ENCODE results near the gene DLG3.

Gene DLG3

DNA sequence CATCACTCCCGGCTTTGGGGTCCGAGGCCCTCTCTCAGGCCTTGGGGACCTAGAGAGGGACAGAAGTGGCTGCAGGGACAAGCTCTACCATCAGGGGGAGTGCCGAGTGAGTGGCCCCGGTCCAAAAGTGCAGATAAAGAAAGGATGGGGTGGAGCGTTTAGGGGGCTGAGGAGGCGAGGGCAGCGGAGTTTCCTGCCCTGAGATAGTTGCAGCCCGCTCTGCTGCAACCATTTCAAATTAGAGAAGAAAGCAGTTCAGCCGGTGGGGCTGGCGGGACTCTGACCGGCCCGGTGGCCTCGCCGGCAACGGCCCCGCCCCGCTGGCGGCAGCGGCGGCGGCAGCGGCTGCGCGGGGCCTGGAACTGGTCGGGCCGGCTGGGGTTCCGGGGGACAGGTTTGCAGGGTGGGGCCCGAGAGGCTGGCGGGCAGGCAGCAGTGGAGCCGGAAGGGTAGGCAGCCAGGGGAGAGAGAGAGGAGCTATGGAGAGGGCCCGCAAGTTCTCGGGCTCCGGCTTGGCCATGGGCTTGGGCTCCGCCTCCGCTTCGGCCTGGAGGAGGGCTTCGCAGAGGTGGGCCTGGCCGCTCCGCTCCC is 7.6 kb downstream of the DLG3 start:
- H3K36me3 Mint-ChIP-seq (ENCODE audit: low read depth) = peaks cover 4% of the 10 kb centered on the region
- peak overlapping the region; percentile 78 for H3K27ac Mint-ChIP-seq
- no peaks in the 10 kb centered on the region for H3K27me3 Mint-ChIP-seq (ENCODE audit: low read depth)
- peaks cover 34% of the 10 kb centered on the region for H3K4me1 Mint-ChIP-seq (ENCODE audit: low read depth)
- no peaks in the 10 kb centered on the region for H3K9me3 Mint-ChIP-seq
- H3K4me3 Mint-ChIP-seq = peak overlapping the region; percentile 91

DNA sequence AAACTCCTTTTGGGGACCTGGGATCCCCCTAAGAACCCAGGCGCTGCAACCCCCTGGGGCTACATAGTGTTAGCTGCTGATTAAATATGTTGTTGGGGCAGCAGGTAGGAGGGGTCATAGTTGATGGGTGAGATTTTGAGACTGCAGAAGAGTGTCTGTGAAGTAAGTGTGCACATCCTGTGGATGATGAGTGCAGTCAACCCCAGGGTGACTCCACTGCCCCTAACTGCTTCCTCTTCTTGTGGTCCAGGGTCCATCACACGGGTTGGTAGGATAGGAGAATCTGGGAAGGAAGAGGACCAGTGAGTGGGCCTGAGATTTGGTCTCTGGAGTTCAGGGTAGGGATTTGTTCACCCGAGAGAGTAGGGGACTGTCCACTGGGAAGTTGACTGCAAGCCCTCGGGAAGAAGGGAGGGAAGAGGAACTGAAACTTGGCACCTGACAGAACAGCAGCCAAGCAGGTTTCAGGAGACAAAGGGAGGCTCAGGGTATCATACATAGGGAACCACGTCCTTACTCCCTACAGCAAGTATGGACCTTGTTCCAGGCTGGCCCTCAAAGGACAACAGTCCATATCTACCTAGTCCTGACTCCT is 8.5 kb downstream of the DLG3 start:
- Mint-ChIP-seq H3K36me3 (ENCODE audit: low read depth) (peaks cover 4% of the 10 kb centered on the region), H3K4me1 (ENCODE audit: low read depth) (peaks cover 34% of the 10 kb centered on the region), H3K9me3 (no peaks in the 10 kb centered on the region), H3K4me3 (peak overlapping the region; percentile 65), H3K27me3 (ENCODE audit: low read depth) (no peaks in the 10 kb centered on the region), H3K27ac (peak overlapping the region; percentile 29)

DNA sequence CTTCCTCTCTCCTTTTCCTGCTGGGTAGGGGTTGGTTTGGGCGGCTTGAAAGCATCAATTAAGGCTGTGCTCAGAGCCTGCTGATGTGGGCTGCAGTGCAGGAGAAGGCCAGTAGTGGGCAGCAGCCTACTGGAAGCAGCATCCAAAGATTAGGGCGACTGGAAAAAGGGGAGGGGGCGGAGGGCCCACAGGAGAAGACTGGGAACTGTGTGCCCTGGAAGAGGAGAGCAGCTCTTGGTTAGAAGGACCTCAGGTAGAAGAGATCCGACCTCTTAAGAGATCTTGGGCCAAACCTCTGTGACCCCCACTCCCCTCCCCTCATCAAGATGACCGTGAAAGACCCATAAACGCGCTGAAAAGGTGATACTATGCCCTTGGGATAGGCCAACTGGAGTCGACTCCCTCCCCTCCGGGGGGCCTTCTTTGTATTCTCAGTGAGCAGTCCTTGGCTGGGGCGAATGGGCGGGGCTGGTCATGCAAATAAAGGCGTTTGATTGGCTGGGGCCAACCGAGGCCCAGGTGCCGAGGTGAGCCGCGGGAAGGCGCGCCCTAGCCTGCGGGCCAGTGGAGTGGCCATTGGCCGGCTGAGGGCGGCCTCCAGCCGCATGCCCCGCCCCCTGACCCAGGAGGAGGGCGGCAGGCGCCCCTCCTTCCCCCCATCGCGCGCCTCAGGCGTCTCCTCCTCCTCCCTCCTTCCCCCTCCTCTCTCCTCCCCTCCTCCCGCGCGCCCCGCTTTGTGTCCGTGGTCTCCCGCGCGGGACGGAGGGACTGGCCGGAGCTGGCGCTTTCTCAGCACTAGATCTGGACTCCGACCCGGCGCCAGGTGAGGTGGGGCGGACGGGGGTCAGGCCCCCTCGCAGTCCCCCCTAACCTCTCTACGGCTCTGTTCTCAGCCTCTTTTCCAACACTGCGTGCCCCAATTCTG is 10.1 kb downstream of the DLG3 start:
- Mint-ChIP-seq H3K27ac (peak overlapping the region; percentile 91), H3K9me3 (no peaks in the 10 kb centered on the region), H3K4me1 (ENCODE audit: low read depth) (peaks cover 34% of the 10 kb centered on the region), H3K27me3 (ENCODE audit: low read depth) (no peaks in the 10 kb centered on the region), H3K4me3 (peak overlapping the region; percentile 89), H3K36me3 (ENCODE audit: low read depth) (peaks cover 10% of the 10 kb centered on the region)

DNA sequence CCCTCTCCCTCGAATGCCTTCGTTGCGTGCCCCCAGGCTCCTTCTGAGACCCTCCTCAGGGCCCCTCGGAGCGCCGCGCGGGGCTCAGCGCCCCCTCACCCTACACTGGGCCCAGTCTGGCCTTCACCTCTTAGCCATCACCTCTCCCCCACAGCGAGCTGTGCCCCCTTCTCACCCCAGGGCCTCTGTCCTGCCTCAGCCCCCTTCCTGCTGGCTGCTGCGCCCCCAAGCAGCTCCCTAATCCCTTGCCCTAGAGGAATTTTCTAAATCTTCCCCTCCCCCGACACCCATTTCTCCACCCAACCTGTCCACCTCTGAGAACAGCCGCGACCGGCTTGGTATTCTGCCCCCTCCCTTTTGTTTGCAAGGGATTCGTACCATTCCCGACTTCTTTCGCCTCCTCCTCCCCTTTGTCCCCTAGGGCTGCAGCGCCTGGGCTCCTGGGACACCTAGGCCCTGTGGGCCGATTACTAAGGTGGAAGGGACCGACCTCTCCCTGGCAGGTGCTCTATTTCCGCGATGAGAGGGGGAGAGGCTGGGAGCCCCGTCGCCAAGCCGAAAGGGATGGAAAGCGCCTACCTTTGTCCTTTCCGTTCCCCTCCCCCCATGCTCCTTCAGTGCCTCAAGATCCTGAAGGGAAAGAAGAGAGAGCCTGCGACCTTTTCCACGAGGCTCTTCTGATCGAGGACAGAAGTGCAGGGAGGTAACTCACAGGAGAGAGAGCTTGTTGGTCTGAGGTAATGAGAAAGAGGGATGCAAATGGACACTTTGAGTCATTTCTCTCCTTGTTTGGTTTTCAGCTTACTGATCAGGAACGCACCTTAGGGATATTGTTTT is 10.9 kb downstream of the DLG3 start:
- Mint-ChIP-seq H3K4me3 (peak overlapping the region; percentile 89), H3K9me3 (no peaks in the 10 kb centered on the region), H3K27ac (peak overlapping the region; percentile 91), H3K36me3 (ENCODE audit: low read depth) (peaks cover 12% of the 10 kb centered on the region), H3K4me1 (ENCODE audit: low read depth) (peaks cover 34% of the 10 kb centered on the region), H3K27me3 (ENCODE audit: low read depth) (no peaks in the 10 kb centered on the region)

DNA sequence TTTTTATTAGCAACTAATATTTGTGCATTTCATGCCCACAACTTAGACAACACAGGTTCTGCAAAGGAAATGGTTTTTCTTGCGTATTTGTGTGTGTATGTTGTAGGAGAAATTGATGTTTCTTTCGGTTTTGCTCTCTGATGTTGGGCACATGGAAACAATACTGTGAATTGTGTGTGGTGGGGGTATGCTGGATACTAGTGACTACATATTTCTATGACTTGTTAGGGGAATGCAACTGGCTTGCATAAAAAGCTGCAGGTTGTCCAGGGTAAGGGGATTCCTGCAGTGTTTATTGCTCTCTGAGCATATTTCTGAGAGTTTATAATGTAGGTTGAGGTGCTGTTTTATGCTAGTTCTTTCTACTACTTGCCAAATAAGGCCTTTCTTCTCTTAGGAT is 11.6 kb downstream of the DLG3 start:
- H3K27ac Mint-ChIP-seq = peak overlapping the region; percentile 91
- H3K4me3 Mint-ChIP-seq = peak overlapping the region; percentile 89
- H3K36me3 Mint-ChIP-seq (ENCODE audit: low read depth) = peaks cover 17% of the 10 kb centered on the region
- no peaks in the 10 kb centered on the region for H3K9me3 Mint-ChIP-seq
- peaks cover 34% of the 10 kb centered on the region for H3K4me1 Mint-ChIP-seq (ENCODE audit: low read depth)
- H3K27me3 Mint-ChIP-seq (ENCODE audit: low read depth) = no peaks in the 10 kb centered on the region

GRCh38 chrX:70461026-70461425 is 16.4 kb downstream of the DLG3 start:
- Mint-ChIP-seq H3K4me3 (no peak overlapping the region), H3K4me1 (ENCODE audit: low read depth) (peaks cover 9% of the 10 kb centered on the region), H3K36me3 (ENCODE audit: low read depth) (peaks cover 20% of the 10 kb centered on the region), H3K9me3 (no peaks in the 10 kb centered on the region), H3K27me3 (ENCODE audit: low read depth) (no peaks in the 10 kb centered on the region), H3K27ac (no peak overlapping the region)

DNA sequence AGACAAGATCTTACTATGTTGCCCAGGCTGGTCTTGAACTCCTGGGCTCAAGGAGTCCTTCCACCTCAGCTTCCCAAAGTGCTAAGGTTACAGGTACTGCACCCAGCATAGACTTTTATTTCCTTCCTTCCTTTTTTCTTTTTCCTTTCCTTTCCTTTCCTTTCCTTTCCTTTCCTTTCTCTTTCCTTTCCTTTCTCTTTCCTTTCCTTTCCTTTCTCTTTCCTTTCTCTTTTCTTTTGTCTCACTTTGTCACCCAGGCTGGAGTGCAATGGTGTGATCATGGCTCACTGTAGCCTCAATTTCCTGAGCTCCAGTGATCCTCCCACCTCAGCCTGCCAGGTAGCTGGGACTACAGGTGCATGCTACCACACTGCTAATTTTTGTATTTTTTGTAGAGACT is 19.4 kb downstream of the DLG3 start:
- Mint-ChIP-seq H3K4me1 (ENCODE audit: low read depth) (peaks cover 2% of the 10 kb centered on the region), H3K27me3 (ENCODE audit: low read depth) (no peaks in the 10 kb centered on the region), H3K4me3 (no peak overlapping the region), H3K9me3 (no peaks in the 10 kb centered on the region), H3K36me3 (ENCODE audit: low read depth) (peaks cover 19% of the 10 kb centered on the region), H3K27ac (no peak overlapping the region)

GRCh38 chrX:70466968-70467367 is 22.3 kb downstream of the DLG3 start:
- no peak overlapping the region for H3K4me3 Mint-ChIP-seq
- no peaks in the 10 kb centered on the region for H3K27me3 Mint-ChIP-seq (ENCODE audit: low read depth)
- H3K9me3 Mint-ChIP-seq = no peaks in the 10 kb centered on the region
- H3K4me1 Mint-ChIP-seq (ENCODE audit: low read depth) = peaks cover 14% of the 10 kb centered on the region
- no peak overlapping the region for H3K27ac Mint-ChIP-seq
- H3K36me3 Mint-ChIP-seq (ENCODE audit: low read depth) = peaks cover 9% of the 10 kb centered on the region

DNA sequence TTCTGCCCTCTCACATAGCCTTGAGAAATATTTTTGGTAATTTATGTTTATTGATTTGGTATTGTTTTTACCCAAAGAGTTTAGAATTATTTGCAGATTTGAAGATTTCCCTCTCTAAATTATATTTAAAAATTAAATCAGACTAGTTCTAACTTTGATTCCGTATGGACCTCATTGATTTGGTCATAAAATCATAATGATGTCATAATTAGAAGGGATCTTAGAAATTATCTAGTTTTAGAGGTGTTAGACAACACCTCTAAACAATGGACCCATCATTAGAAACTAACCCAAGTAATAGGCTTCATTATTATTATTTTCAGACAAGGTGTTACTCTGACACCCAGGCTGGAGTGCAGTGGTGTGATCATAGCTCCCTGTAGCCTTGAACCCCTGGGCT is 24.1 kb downstream of the DLG3 start:
- H3K27me3 Mint-ChIP-seq (ENCODE audit: low read depth) = no peaks in the 10 kb centered on the region
- no peak overlapping the region for H3K4me3 Mint-ChIP-seq
- no peak overlapping the region for H3K27ac Mint-ChIP-seq
- H3K9me3 Mint-ChIP-seq = no peaks in the 10 kb centered on the region
- H3K36me3 Mint-ChIP-seq (ENCODE audit: low read depth) = peaks cover 13% of the 10 kb centered on the region
- H3K4me1 Mint-ChIP-seq (ENCODE audit: low read depth) = peaks cover 16% of the 10 kb centered on the region

DNA sequence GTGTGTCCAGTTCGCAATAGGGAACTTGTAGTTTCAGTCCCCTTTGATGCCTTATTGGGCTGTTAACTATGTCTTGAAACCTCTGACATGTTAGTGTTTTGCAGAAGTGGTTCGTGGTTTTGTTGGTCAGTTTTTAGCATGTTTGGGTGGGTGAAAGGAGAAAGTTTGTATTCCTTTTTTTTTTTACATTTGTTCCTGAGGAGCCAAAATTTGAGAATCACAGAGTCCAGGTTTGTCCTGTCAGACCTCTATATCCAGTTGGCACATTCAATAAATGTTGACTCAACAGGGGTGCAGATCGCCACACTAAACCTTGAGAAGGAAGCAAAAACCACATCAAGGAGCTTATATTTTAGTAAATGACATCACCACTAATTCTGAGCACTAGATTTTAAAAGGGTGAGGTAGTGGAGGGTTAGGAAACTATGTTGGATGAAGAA is 26.2 kb downstream of the DLG3 start:
- Mint-ChIP-seq H3K27me3 (ENCODE audit: low read depth) (no peaks in the 10 kb centered on the region), H3K36me3 (ENCODE audit: low read depth) (peaks cover 13% of the 10 kb centered on the region), H3K9me3 (no peaks in the 10 kb centered on the region), H3K27ac (no peak overlapping the region), H3K4me1 (ENCODE audit: low read depth) (peaks cover 16% of the 10 kb centered on the region), H3K4me3 (no peak overlapping the region)

DNA sequence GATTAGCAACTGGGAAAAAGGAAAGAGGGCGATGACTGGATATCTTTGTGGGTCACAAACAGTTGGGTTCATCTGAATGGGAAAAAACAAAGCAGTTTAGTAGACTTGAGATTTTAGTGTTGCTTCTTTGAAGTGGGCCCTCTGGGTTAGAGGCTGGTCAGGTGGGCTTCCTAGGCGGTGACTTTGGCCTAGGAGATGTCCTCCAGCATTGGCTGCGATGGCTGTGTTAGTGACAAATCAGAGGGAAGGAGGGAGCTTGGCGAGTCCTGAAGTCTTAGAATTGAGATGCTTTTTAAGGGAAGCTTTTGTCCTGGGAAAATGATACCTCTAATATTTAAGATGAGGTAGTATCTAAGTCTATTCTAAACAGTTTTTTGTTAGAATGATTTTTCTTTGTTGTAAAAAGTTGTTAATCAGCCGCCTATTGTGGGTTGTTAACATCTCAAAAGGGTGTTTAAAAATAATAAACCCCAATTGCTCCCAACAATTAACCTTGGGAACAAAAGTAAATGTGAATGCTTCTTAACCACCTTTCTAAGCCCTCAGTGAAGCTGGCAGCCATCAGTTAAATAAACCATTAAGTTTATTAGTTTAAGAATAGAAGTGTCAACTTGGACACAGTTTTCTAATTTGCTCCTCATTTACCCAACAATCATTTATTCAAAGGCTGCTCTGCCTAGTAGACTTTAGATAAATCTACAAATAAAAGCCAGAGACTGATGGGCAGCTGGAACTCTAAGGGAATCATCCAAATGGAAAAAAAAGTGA is 31.7 kb downstream of the DLG3 start:
- H3K36me3 Mint-ChIP-seq (ENCODE audit: low read depth) = peaks cover 8% of the 10 kb centered on the region
- no peaks in the 10 kb centered on the region for H3K9me3 Mint-ChIP-seq

GRCh38 chrX:70476934-70477733 is 32.5 kb downstream of the DLG3 start:
- no peak overlapping the region for H3K4me3 Mint-ChIP-seq
- H3K9me3 Mint-ChIP-seq = no peaks in the 10 kb centered on the region
- no peaks in the 10 kb centered on the region for H3K27me3 Mint-ChIP-seq (ENCODE audit: low read depth)
- H3K4me1 Mint-ChIP-seq (ENCODE audit: low read depth) = peaks cover 9% of the 10 kb centered on the region
- peaks cover 13% of the 10 kb centered on the region for H3K36me3 Mint-ChIP-seq (ENCODE audit: low read depth)
- H3K27ac Mint-ChIP-seq = no peak overlapping the region

More for the DNA sequence above, 31.7 kb downstream of the DLG3 start:
- no peak overlapping the region for H3K27ac Mint-ChIP-seq
- peaks cover 13% of the 10 kb centered on the region for H3K4me1 Mint-ChIP-seq (ENCODE audit: low read depth)
- no peaks in the 10 kb centered on the region for H3K27me3 Mint-ChIP-seq (ENCODE audit: low read depth)
- H3K4me3 Mint-ChIP-seq = no peak overlapping the region

DNA sequence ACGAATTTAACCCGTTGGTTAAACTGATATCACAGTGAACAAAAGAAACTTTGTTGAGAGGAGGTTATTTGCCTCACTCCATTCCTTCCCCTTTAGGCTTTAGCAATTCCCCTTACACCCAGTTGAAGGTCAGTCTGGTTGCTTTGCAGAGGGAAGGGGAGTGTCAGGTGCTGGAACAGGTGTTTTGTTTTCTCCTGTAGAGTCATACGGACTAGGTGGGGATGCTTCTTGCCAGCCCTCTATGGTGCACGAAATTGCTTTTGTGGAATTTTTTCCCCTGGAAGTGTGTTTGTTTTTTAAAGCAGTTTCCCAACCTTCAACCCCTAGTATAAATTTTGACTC is 33.1 kb downstream of the DLG3 start:
- H3K9me3 Mint-ChIP-seq = no peaks in the 10 kb centered on the region
- H3K4me1 Mint-ChIP-seq (ENCODE audit: low read depth) = peaks cover 9% of the 10 kb centered on the region
- H3K36me3 Mint-ChIP-seq (ENCODE audit: low read depth) = peaks cover 13% of the 10 kb centered on the region
- no peak overlapping the region for H3K27ac Mint-ChIP-seq
- no peaks in the 10 kb centered on the region for H3K27me3 Mint-ChIP-seq (ENCODE audit: low read depth)
- H3K4me3 Mint-ChIP-seq = no peak overlapping the region
